Measurements from ENCODE around the gene SNN.

SNN gene

GRCh38 chr16:11668623-11669379, 546 bp downstream of the SNN start:
- DNase-seq, result no peak

DNA sequence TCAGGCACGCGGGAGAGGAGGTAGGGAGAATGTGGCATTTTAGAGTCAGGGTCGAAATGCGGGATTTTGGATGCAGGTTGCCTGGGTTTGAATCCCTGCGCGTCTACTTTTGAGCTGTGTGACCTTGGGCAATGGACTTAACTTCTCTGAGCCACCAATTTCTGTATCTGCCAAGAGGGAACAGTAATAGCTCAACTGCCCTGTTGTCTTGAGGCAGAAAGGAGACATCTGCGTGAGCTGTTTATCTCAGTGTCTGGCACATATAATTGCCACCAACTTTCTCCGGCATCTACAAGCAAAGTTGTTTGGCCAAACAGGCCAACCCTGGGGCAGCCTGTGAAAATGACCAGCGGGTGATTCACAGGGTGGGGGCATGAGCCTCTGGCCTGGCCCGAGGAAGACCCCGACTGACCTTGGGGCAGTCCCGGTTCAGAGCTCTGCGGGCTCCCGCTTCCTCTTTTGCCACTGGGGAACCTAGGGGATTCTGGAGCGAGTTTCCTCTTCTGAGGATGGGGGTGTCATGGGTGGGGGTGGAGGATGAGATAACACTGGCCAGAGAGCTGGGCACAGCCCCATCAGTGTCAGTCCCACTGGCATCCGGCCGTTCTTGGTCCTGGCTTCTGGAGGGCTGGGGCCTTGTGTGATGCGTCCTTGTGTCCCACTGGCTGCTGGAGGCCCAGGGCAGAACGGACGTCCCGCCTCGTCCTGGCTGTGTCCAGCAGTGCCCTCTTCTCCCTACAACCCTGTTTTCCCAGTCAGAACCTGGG, 1.3 kb downstream of the SNN start:
- DNase-seq, result no peak

GRCh38 chr16:11670171-11671131, 2.2 kb downstream of the SNN start:
- no peak for DNase-seq

DNA sequence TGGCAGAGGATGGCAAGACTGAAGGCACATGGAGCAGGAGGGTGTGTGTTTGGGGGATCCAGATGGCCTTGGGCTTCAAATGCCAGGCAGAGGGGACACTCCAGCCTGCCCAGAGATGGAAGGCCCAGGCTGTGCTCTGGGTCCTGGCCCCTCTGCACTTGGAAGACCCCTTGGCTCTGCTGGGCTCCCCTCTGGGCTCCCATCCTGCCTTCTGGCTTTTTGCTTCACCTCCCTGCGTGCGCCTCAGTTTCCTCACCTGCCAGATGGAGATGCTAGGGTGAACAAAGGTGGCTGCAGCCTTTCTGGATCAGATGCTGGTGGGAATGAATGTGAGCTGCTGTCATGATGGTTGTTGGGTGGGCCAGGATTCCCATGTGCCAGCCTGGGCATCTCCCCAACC, 3.0 kb downstream of the SNN start:
- no peak for DNase-seq

GRCh38 chr16:11671676-11672075, 3.4 kb downstream of the SNN start:
- DNase-seq, result no peak

- DNase-seq, result peak; percentile 20
These were observed 4.2 kb downstream of the SNN start for GRCh38 chr16:11672206-11673090.

DNA sequence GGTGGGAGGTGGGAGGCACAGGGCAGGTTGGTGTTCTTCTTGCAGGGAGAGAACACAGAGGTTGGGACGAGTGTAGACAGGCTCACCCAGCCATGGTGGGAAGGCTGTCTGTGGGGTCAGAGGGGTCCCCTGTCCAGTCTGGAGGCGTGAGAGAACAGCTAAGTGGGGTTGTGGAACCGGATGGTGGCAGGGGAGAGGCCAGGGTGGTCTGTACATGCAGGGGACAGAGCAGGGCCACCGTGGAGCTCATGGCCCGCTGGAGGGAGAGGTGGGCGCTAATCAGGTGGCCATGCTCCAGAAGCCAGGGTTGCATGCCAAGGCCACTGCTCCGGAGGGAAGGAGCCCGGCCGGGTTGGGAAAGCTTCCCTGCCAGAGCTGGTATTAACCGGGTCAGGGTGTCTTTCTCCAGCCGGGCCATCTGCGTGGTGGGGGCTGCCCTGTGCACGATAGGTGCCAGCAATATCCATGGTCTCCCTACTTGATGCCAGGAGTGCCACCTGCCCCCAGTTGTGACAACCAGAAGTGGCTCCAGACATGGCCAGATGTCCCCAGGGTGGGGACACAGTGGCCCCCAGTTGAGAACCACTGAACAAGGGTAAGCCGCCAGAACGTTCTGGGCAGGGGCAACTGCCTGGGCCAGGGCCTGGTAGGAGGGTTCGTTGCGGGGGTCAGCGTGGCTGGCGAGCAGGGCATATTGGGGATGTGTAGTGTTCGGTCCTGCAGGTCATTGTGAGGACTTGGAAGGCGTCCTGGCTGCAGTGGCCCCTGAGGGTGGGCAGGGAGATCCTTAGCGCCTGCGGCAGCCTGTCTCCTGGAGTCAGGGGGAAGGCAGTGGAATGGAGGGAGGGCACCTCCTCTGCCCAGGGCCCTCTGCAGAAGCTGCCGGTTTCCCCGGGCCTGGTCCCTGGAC, 5.1 kb downstream of the SNN start:
- no peak for DNase-seq

DNA sequence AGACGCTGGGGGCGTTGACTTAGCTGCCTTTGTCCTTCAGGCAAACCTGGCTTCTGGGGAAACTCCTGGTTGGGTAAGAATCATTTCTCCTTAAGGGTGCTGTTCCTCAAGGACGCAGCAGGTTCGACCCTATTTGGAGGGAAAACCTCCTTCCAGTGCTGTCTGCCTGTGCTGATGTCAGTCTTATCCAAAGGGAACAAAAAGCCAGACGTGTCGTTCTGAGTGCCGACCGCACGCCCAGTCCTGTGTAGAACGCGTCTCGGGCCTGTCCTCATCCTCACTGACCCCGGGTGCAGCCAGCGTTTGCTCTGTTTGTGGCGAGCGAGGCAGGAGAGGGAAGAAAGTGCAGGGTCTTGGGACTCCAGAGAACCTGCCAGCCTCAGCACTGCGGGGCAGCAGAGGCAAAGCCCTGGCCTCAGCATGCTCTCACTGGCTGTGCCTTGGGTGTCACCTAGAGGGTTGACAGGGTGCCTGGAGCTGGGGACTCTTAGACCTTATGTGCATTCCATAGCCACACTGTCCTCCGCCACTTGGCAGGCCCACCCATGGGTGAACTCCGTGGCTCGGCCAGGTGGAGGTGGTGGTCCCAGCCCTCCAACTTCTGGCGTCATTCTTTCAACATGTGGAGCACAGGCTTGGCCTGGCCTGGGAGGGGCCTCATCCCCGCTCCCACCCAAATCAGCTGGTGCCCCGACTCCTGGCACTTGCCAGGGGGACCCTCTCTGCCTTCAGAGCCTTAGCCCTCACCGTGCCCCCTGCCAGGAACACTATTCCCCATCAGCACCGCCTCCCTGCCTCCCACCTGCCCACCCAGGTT, 6.0 kb downstream of the SNN start:
- DNase-seq, result no peak

GRCh38 chr16:11674818-11675560, 6.7 kb downstream of the SNN start:
- DNase-seq, result no peak

GRCh38 chr16:11675561-11676511, 7.6 kb downstream of the SNN start:
- no peak for DNase-seq

GRCh38 chr16:11676799-11677198, 8.5 kb downstream of the SNN start:
- no peak for DNase-seq

DNA sequence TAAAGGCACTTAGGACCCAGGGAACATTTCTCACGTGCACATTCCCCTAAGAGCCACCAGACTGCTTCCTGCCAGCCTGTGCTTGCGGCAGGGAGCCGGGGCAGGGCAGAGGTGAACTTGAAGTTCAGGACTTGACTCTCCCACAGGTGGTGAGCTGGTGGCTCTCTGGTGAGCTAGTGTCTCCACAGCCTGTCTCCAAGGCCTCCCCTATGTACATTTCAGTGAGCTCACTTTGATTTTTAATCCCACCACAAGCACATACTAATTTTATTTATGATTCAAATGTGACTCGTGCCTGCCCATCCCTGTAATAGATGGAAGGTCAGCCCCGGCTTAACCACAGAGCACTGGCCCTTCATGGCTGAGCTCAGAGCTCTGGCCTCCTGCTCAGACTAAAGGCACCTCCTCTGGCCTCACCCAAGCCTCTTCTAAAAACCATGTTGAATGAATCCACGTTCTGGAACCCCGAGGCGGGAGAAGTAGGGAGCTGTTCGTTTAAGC, 9.2 kb downstream of the SNN start:
- no peak for DNase-seq

GRCh38 chr16:11677959-11678881, 10.0 kb downstream of the SNN start:
- DNase-seq, result no peak

DNA sequence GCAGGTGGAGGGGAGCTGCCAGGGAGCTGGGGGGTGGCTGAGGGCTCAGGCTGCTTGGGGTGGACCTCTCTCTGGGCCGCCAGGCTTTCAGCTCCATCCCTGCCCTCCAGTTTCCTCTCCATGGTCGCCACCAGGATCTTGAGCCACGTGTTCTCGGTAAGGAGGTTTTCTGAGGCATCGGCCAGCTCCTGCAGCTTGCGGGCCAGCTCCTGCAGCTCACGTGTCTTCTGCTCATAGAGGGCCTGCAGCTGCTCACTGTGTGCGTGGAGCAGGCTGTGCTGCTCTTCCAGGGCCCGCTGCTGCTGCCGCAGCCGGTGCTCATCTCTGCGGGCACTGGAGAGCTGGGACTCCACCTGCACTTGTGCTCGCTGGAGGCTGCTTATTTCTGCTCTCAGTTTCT, 11.0 kb downstream of the SNN start:
- DNase-seq, result no peak

DNA sequence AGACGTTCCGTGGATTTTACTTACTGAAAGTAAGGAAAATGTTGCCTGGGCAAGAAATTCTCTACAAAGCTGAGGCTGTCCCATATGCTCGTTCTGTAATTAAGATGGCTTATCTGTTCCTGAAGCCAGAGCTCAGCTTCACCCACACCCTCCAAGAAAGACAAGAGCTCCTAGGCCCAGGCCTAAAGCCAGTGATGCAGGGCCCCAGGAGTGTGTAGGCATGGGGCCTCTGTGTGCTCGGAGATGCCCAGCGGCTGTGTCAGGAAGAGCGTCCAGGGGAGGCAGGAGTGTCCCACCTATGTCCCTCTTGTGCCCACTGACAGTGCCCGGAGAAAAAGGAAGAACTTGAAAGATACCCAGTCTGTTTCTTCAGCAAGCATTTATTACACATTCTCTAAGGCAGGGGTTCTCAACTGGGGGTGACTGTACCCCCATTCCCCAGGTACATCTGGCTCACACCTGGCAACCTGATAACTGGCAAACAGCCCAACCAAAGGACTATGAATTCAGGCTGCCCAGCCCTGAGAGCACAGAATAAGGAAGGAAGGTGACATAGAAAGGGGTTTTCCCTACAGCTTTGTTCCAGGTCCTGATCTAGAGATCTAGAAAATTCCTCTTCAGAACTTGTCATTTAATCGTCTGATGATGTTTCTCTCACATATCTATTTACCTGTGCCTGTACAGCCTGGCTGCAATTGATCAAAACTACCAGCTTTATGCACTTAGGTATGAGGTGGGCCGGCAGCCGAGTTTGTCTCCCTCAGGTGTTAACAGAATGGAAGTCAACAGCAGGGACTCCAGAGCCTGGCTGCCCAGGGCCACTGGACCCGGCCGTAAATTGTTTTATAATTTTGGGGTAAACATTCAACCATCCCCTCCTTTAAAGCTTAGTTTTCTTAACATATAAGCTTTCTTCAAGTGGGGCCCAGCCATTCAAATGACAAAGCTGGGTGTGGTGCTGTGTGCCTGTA, 12.0 kb downstream of the SNN start:
- DNase-seq, result no peak

- peak; percentile 50 for DNase-seq
These were observed 13.3 kb downstream of the SNN start for GRCh38 chr16:11681556-11681955.

Measured in GF-D8 (cell line).